Trophoblast cell (in vitro differentiated cells and primary cell): ENCODE data around the gene GRK1.

Source experiments
- DNase-seq, 2 donors: peaks; one replicate each; pipeline ENCODE4 v3.0.0-alpha.2; 2016
- H2AFZ ChIP-seq: 2 replicates; pipeline ENCODE4 v1.6.1; 2013; ENCODE audit warnings: low read length, moderate library complexity, mild to moderate bottlenecking; ENCODE audit not compliant: insufficient read depth, poor library complexity
- H2AK5ac ChIP-seq: 2 replicates; pipeline ENCODE4 v1.6.1; 2013; ENCODE audit warnings: mild to moderate bottlenecking, low read length
- H2BK120ac ChIP-seq: 2 replicates; pipeline ENCODE4 v1.6.1; 2013; ENCODE audit warnings: low read length, mild to moderate bottlenecking, moderate library complexity; ENCODE audit not compliant: insufficient read depth, poor library complexity
- H2BK12ac ChIP-seq: 2 replicates; pipeline ENCODE4 v1.6.1; 2013; ENCODE audit warnings: mild to moderate bottlenecking, low read length, moderate library complexity
- H2BK5ac ChIP-seq: 2 replicates; pipeline ENCODE4 v1.6.1; 2013; ENCODE audit warnings: low read length, low read depth, moderate library complexity, mild to moderate bottlenecking; ENCODE audit not compliant: poor library complexity
- H3K14ac ChIP-seq: 2 replicates; pipeline ENCODE4 v1.6.1; 2013; ENCODE audit warnings: mild to moderate bottlenecking, low read length
- H3K18ac ChIP-seq: 2 replicates; pipeline ENCODE4 v1.6.1; 2013; ENCODE audit warnings: mild to moderate bottlenecking, low read length
- H3K23ac ChIP-seq: 2 replicates; pipeline ENCODE4 v1.6.1; 2013; ENCODE audit warnings: low read length
- H3K27ac ChIP-seq: 2 replicates; pipeline ENCODE4 v1.5.1; 2013; ENCODE audit warnings: low read depth, mild to moderate bottlenecking, inconsistent platforms, low read length, moderate library complexity
- H3K27me3 ChIP-seq: 2 replicates; pipeline ENCODE4 v1.6.1; 2013; ENCODE audit warnings: inconsistent platforms, mild to moderate bottlenecking, low read length, moderate library complexity; ENCODE audit not compliant: insufficient read depth
- H3K36me3 ChIP-seq, 2 experiments: 1 replicate in 1 of 2; 2 replicates in 1 of 2; pipeline ENCODE4 v1.6.1; 2013; ENCODE audit warnings: low read length in 2 of 2, mild to moderate bottlenecking in 2 of 2, moderate library complexity in 1 of 2; ENCODE audit not compliant: insufficient read depth in 2 of 2, control insufficient read depth in 1 of 2
- H3K4ac ChIP-seq: 2 replicates; pipeline ENCODE4 v1.6.1; 2013; ENCODE audit warnings: low read depth, mild to moderate bottlenecking, low read length, moderate library complexity
- H3K4me1 ChIP-seq, 2 experiments: 1 replicate in 1 of 2; 2 replicates in 1 of 2; pipeline ENCODE4 v1.6.1; 2013; ENCODE audit warnings: low read length in 2 of 2, mild to moderate bottlenecking in 2 of 2, moderate library complexity in 1 of 2; ENCODE audit not compliant: insufficient read depth in 2 of 2, control insufficient read depth in 1 of 2
- H3K4me2 ChIP-seq: 2 replicates; pipeline ENCODE4 v1.6.1; 2013; ENCODE audit warnings: inconsistent platforms, mild to moderate bottlenecking, low read length, moderate library complexity
- H3K4me3 ChIP-seq: 2 replicates; pipeline ENCODE4 v1.5.1; 2013; ENCODE audit warnings: mild to moderate bottlenecking, low read depth, low read length, inconsistent platforms
- H3K79me1 ChIP-seq: one replicate; pipeline ENCODE4 v1.6.1; 2013; ENCODE audit warnings: low read length
- H3K79me2 ChIP-seq: 2 replicates; pipeline ENCODE4 v1.6.1; 2013; ENCODE audit warnings: low read length, mild to moderate bottlenecking; ENCODE audit not compliant: control insufficient read depth, insufficient read depth, poor library complexity
- H3K9ac ChIP-seq: 2 replicates; pipeline ENCODE4 v1.6.1; 2013; ENCODE audit warnings: mild to moderate bottlenecking, low read length
- H3K9me3 ChIP-seq: 2 replicates; pipeline ENCODE4 v1.6.1; 2013; ENCODE audit warnings: low read depth, mild to moderate bottlenecking, control low read depth, inconsistent platforms, low read length; ENCODE audit not compliant: insufficient read depth
- H4K12ac ChIP-seq: 2 replicates; pipeline ENCODE4 v1.6.1; 2013; ENCODE audit warnings: low read depth, mild to moderate bottlenecking, low read length, moderate library complexity
- H4K8ac ChIP-seq: 2 replicates; pipeline ENCODE4 v1.6.1; 2013; ENCODE audit warnings: low read depth, mild to moderate bottlenecking, low read length, moderate library complexity
- H4K91ac ChIP-seq: one replicate; pipeline ENCODE4 v1.6.1; 2013; ENCODE audit warnings: low read depth, mild to moderate bottlenecking, low read length, moderate library complexity
- WGBS: extraction: QIAGEN DNeasy Blood & Tissue Kit; methylation state at CpG from one replicate; pipeline ENCODE4 v1.1.7; 2013; ENCODE audit warnings: missing lambda C conversion rate; ENCODE audit not compliant: insufficient read length, insufficient coverage; ENCODE audit errors: extremely low coverage; 5-methylcytosine and 5-hydroxymethylcytosine counted together

Gene GRK1

GRCh38 chr13:113735194-113735593, 68.2 kb downstream of the GRK1 start:
- no peaks in the 10 kb centered on the region for H3K4me1 ChIP-seq
- H2BK12ac ChIP-seq = no peak overlapping the region
- no peaks in the 10 kb centered on the region for H3K79me2 ChIP-seq
- no peak overlapping the region for H2AK5ac ChIP-seq
- no peak overlapping the region for H3K18ac ChIP-seq
- H3K4me3 ChIP-seq = no peak overlapping the region
- no peak overlapping the region for H3K23ac ChIP-seq
- H4K91ac ChIP-seq = no peak overlapping the region
- H3K4ac ChIP-seq = no peak overlapping the region
- no peak overlapping the region for H3K9ac ChIP-seq
- H3K79me1 ChIP-seq = no peaks in the 10 kb centered on the region
- H2AFZ ChIP-seq = no peak overlapping the region
- H3K14ac ChIP-seq = no peak overlapping the region
- no peak for DNase-seq
- no peaks in the 10 kb centered on the region for H3K36me3 ChIP-seq
- no CpG with 5 or more reads among the region's 26 CpGs for WGBS
- H4K8ac ChIP-seq = no peak overlapping the region
- H3K9me3 ChIP-seq = peaks cover 15% of the 10 kb centered on the region
- H3K27ac ChIP-seq = no peak overlapping the region
- H2BK5ac ChIP-seq = no peak overlapping the region
- no peak overlapping the region for H2BK120ac ChIP-seq
- H3K4me2 ChIP-seq = no peak overlapping the region
- H3K27me3 ChIP-seq = no peaks in the 10 kb centered on the region
- no peak overlapping the region for H4K12ac ChIP-seq

- H3K9me3 ChIP-seq = peaks cover 18% of the 10 kb centered on the region
- no peak overlapping the region for H4K8ac ChIP-seq
- H3K23ac ChIP-seq = no peak overlapping the region
- H3K4me3 ChIP-seq = no peak overlapping the region
- no peak overlapping the region for H4K12ac ChIP-seq
- H2BK12ac ChIP-seq = no peak overlapping the region
- no peaks in the 10 kb centered on the region for H3K79me2 ChIP-seq
- no peak overlapping the region for H3K9ac ChIP-seq
- H4K91ac ChIP-seq = no peak overlapping the region
- WGBS = no CpG with 5 or more reads among the region's 14 CpGs
- no peak overlapping the region for H2AFZ ChIP-seq
- H3K27me3 ChIP-seq = no peaks in the 10 kb centered on the region
- H3K79me1 ChIP-seq = no peaks in the 10 kb centered on the region
- H3K14ac ChIP-seq = no peak overlapping the region
- H3K18ac ChIP-seq = no peak overlapping the region
- H3K36me3 ChIP-seq = no peaks in the 10 kb centered on the region
- DNase-seq = no peak
- H3K27ac ChIP-seq = no peak overlapping the region
- H2BK5ac ChIP-seq = no peak overlapping the region
- H3K4me2 ChIP-seq = no peak overlapping the region
- H3K4ac ChIP-seq = no peak overlapping the region
- no peaks in the 10 kb centered on the region for H3K4me1 ChIP-seq
- H2BK120ac ChIP-seq = no peak overlapping the region
- no peak overlapping the region for H2AK5ac ChIP-seq
These were observed 68.7 kb downstream of the GRK1 start for GRCh38 chr13:113735750-113736149.

- H4K91ac ChIP-seq = no peak overlapping the region
- H3K23ac ChIP-seq = no peak overlapping the region
- H2BK120ac ChIP-seq = no peak overlapping the region
- no peaks in the 10 kb centered on the region for H3K36me3 ChIP-seq
- no peaks in the 10 kb centered on the region for H3K27me3 ChIP-seq
- no peak for DNase-seq
- H3K9me3 ChIP-seq = peaks cover 19% of the 10 kb centered on the region
- H3K4ac ChIP-seq = no peak overlapping the region
- H3K18ac ChIP-seq = no peak overlapping the region
- no peaks in the 10 kb centered on the region for H3K79me2 ChIP-seq
- no peaks in the 10 kb centered on the region for H3K79me1 ChIP-seq
- no peak overlapping the region for H3K14ac ChIP-seq
- H2BK5ac ChIP-seq = no peak overlapping the region
- H4K8ac ChIP-seq = no peak overlapping the region
- H3K4me1 ChIP-seq = no peaks in the 10 kb centered on the region
- H2AFZ ChIP-seq = no peak overlapping the region
- H3K4me2 ChIP-seq = no peak overlapping the region
- H3K9ac ChIP-seq = no peak overlapping the region
- no peak overlapping the region for H4K12ac ChIP-seq
- H3K27ac ChIP-seq = no peak overlapping the region
- H2BK12ac ChIP-seq = no peak overlapping the region
- no CpG with 5 or more reads among the region's 10 CpGs for WGBS
- no peak overlapping the region for H3K4me3 ChIP-seq
- no peak overlapping the region for H2AK5ac ChIP-seq
These were observed 69.3 kb downstream of the GRK1 start for GRCh38 chr13:113736258-113736731.

GRCh38 chr13:113737803-113738202, 70.8 kb downstream of the GRK1 start:
- no peak overlapping the region for H3K4ac ChIP-seq
- H2AFZ ChIP-seq = no peak overlapping the region
- no peaks in the 10 kb centered on the region for H3K79me2 ChIP-seq
- no peaks in the 10 kb centered on the region for H3K79me1 ChIP-seq
- no peak overlapping the region for H2AK5ac ChIP-seq
- H3K9me3 ChIP-seq = peaks cover 19% of the 10 kb centered on the region
- no peak for DNase-seq
- no peak overlapping the region for H2BK5ac ChIP-seq
- no peaks in the 10 kb centered on the region for H3K27me3 ChIP-seq
- no peak overlapping the region for H2BK12ac ChIP-seq
- peaks cover 0 to 2% of the 10 kb centered on the region in 2 experiments for H3K4me1 ChIP-seq
- H3K23ac ChIP-seq = no peak overlapping the region
- H3K14ac ChIP-seq = no peak overlapping the region
- H3K4me2 ChIP-seq = no peak overlapping the region
- H4K91ac ChIP-seq = no peak overlapping the region
- H3K27ac ChIP-seq = no peak overlapping the region
- WGBS = no CpG with 5 or more reads among the region's 5 CpGs
- H3K9ac ChIP-seq = no peak overlapping the region
- no peak overlapping the region for H3K4me3 ChIP-seq
- no peak overlapping the region for H3K18ac ChIP-seq
- H4K8ac ChIP-seq = no peak overlapping the region
- no peak overlapping the region for H2BK120ac ChIP-seq
- H4K12ac ChIP-seq = no peak overlapping the region
- no peaks in the 10 kb centered on the region for H3K36me3 ChIP-seq
